NCI-H2029 treated with DMSO at 0.1 percent for 48 hours (cell line): Measurements from ENCODE around the gene RET.
"Not testable (repeated sequence)": the region's sequence is repeated elsewhere in the genome, so short reads cannot be mapped to it uniquely, and the experiment has no call there.

Source experiments
- DNase-seq: peaks from one replicate; lab custom pipeline; 2025; lab: John Stamatoyannopoulos, UW

RET gene

GRCh38 chr10:43078175-43078985, 1.5 kb downstream of the RET start:
- no peak for DNase-seq

DNA sequence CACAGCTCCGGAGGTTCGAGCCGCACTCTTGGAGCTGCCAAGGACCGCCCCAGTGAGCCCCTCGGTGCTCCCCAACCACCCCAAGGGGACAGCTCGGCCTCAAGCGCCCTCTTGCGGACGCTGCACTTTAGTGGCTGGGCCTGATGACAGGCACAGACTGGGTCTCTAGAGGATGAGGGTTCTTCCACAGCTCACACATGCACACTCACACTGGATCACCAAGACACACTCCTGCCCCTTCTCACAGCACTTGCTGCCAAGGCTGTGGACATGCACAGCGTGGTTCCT, 2.1 kb downstream of the RET start:
- no peak for DNase-seq

- no peak for DNase-seq
These were observed 3.0 kb downstream of the RET start for GRCh38 chr10:43079856-43080255.

GRCh38 chr10:43082087-43082486, 5.2 kb downstream of the RET start:
- peak; percentile 27 for DNase-seq

DNA sequence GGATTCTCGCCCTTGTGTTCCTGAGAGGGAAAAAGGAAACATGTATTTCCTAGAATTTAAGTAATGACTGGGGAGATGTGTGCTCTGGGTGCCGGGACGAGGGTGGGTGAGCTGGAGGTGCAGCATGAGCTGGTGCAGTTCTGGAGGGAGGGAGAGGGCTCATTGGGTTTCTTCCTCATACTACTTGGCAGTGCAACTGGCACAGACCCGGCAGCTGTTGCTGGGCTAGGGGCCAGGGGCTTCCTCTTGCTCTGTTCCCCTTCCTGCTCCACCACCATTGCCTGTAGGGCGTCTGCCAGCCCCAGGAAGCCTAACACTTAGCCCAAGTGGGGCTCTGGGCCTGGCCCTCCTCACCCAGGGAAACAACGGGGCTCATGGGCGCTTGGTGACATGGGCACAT, 5.9 kb downstream of the RET start:
- peak; percentile 23 for DNase-seq

- DNase-seq: no peak
These were observed 6.9 kb downstream of the RET start for GRCh38 chr10:43083764-43084163.

DNA sequence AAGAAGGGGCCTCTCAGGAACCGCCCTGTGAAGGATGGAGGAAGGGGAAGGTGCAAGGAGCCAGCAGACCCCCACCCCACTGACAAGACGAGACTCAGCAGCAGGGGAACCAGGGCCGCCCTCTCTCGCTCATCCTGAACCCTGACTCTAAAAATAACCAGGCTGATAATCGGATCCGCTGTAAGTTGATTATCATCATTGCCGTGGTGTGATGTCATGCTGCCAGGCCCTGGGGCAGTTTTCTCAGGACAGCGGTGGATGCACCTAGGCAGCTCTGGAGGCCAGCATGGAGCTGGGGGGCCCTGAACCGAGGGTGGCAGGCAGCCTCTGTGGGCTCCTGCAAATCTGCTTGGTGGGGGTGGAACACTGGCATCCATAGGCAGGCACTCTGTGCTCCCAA, 7.9 kb downstream of the RET start:
- DNase-seq: no peak

DNA sequence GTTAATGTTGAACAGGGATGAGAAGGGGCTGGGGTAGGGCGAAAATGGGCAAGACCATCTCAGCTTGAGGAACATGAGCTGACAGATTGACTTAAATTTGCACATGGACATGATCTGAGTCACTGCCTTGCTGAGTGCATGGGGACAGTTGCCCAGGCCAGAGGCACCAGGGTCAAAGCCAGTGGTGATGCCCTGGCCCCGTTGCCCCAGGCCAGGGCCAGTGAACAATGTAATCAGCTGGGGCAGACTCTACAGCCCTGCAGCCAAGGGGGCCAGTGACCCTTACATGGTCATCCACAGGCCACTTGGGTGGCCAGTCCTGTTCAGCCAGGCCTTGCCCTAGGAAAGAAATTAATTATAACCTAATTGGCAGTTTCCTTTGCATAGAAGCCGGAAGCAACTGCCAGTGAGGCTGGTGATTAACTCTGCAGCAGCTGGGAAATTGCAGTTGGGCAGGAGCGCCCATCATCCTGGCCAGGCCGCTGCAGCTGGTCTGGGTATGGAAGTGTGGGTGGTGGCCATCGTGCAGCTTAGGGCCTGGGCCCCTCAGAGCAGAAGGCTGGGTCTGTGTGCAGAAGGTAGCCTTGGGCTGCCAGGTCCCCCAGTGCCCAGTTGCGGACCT, 9.6 kb downstream of the RET start:
- no peak for DNase-seq

DNA sequence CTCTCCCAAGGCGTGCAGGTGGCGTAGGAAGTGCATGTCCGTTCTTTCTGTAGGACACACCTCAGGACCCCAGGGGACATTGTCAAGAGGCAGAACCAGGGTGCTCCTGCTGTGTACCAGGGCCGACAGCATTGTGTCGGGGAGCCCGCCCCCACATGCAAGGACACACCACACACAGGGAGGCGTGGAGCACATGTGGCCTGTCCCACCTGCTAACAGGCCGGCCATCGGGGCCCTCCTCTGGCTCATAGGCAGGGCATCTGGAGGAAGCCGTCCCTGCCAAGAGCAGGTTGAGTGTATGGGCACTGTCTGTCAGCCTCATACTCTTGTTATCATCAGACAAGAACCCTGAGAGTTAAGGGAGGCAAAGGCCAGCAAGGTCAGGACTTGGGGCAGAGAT, 12.7 kb downstream of the RET start:
- DNase-seq: no peak

DNA sequence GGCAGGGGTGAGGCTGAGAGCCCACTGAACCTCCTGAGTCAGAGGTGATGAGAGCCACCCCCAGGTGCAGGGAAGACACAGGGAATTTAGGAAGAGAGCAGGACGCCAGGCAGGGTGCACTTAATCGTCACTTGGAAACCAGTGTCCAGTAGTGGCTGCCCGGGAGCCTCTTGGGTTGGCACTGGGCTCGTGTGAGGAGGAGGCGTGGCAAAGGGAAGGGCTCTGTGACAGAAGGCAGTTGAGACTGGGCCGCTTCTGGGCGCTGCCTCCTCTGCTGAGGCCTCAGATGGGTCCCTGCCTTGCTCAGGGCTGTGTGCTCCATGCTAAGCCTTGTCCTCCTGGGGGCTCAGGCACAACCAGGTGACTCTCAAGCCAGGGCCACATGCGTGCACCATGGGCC, 13.3 kb downstream of the RET start:
- DNase-seq: no peak

DNA sequence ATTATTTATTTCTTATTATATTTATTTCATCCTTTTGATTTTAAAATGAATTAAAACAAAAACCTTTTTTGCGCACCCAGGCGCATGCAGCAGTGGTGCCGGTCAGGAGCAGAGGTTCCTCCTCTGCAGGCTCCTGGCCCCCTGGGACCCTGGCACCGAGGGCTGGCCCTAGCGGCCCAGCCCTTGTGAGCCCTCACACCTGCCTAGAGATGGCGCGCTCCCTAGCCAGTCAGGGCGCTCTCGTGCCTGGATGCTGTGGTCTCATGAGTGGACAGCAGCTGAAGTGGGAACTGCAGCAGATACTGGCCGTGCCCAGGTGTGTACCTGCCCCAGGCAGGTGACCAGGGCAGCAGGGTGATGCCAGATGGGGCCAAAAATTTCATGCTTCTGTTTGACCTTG, 13.8 kb downstream of the RET start:
- no peak for DNase-seq

DNA sequence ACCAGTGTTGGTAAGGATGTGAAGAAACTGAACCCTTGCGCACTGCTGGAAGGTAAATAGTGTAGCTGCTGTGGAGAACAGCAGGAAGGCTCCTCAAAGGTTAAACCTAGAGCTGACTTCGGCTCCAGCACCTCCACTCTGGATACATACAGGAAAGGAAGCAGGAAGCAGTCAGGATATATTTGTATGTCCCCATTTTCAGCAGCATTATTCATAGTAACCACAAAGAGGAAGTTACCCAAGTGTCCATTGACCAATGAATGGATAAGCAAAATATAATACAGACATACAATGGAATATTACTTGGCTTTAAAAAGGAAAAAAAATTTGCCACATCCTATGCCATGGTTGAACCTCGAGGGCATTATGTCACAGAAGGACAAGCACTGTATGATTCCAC, 15.0 kb downstream of the RET start:
- DNase-seq: no peak

DNA sequence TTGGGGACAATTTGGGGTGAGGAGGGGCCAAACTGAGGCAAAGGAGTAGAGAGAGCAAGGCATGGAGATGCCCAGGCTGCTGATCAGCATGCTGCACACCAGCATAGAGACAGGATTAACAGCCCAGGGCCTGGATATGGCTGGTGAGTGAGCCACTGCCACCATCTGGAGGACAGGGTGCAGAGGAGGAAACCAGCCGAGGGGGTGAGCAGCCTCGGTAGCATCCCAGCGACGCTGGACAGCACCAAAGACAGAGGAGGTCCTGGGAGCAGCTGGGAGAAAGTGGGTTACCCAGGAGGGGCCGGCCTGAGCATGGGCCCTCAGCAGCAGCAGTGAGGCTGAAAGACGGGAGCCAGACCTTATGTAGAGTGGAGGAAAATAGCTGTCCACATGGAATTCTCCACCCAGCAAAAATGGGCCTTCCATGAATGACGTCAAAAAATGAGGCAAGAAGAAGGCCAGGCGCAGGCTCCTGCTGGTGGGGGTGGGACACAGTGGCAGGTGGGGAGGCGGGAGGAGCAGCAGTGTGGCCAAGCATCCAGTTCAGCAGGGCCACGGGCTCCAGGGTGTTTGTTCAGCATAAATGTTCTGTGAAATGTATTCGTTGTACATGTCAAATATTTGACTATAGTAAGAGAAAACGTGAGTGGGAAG, 16.7 kb downstream of the RET start:
- no peak for DNase-seq

- no peak for DNase-seq
These were observed 17.2 kb downstream of the RET start for GRCh38 chr10:43094085-43094484.

DNA sequence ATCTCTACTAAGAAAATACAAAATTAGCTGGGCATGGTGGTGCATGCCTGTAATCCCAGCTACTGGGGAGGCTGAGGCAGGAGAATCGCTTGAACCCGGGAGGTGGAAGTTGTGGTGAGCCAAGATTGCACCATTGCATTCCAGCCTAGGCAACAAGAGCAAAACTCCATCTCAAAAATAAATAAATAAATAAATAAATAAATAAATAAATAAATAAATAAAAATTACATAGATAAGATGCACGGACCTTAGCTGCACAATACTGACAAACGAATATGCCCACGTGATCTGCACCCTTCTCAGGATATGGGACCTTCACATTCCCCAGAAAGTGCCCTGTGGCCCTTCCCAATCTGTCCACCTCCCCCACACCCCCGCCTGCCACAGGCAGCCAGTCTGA, 22.5 kb downstream of the RET start:
- DNase-seq: not testable (repeated sequence)

GRCh38 chr10:43099928-43100327, 23.1 kb downstream of the RET start:
- no peak for DNase-seq

GRCh38 chr10:43100366-43100765, 23.5 kb downstream of the RET start:
- DNase-seq: no peak

GRCh38 chr10:43102063-43102828, 25.4 kb downstream of the RET start:
- no peak for DNase-seq

DNA sequence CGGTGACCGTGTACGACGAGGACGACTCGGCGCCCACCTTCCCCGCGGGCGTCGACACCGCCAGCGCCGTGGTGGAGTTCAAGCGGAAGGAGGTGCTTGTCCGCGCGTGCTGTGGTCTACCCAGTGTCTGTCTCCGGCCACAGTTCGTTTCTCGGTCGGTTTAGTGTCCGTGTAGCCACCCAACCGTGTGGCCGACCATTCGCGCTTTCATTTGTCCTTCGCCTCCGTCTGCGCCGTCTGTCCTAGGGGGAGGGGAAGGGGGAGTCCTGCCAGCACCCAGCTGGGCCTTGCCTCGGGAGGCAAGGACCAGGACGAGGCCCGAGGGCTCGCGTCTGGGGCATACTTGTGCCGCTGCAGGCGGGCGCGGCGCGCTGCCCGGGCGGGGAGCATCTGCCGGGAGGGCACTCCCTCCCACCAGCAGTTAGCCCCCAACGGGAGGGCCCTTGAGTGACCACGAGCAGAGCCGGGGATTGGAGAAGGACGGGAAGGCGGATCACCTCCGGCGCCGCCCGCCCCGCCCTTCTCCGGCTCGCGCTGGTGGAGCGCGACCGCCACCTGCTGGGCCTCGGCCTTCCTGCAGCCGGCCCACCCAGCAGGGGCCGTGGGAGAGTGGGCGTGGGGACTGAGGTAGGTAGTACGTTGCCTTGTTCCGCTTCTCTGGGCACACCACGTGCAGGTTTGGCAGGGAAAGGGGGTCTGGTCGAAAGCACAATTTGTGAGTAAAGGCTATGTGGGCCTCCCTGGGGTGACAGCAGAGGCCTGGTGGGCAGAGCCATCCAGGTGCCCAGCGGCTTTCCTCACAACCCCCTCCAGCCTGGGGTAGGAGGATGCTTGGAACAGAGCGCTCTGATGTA, 28.5 kb downstream of the RET start:
- peak; percentile 12 for DNase-seq

DNA sequence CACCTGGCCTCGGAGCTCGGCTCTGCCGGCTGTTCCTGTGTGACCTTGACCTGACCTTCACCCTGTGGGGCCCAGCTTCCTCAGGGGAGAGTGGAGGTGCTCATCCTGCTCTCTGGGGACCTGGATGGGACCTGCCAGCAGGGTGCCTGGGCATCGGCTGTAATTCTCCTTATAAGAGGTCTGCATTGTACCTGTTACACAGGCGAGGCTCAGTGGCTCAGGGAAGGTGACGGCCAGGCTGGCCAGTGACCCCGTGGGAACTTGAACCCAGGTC, 29.0 kb downstream of the RET start:
- DNase-seq: no peak

- DNase-seq: no peak
These were observed 29.6 kb downstream of the RET start for GRCh38 chr10:43106256-43107091.
